Vagina (tissue), 2 donors: ENCODE data around the gene UPK1B.

Experiments
- CTCF ChIP-seq, 3 experiments: fragments of 450-650 bp in 2 of 3; fragments of 200-600 bp in 1 of 3; sonication (generic) in 1 of 3; IDR thresholded peaks; one replicate each; pipeline ENCODE4 v1.5.1; 2017 to 2019; ENCODE audit warnings: antibody characterized with exemption in 3 of 3, mild to moderate bottlenecking in 2 of 3, moderate library complexity in 2 of 3
- POLR2A ChIP-seq, 2 donors: fragments of 450-650 bp; IDR thresholded peaks; one replicate each; pipeline ENCODE4 v1.6.1; 2017; ENCODE audit warnings: antibody characterized with exemption in 2 of 2, mild to moderate bottlenecking in 2 of 2, moderate library complexity in 2 of 2
- POLR2AphosphoS5 ChIP-seq, 2 donors: sonication (generic); formaldehyde crosslinking; IDR thresholded peaks; one replicate each; pipeline ENCODE4 v1.9.0; 2017; ENCODE audit warnings: antibody characterized with exemption in 2 of 2, mild to moderate bottlenecking in 2 of 2, low read depth in 1 of 2; ENCODE audit not compliant: insufficient read depth in 1 of 2

DNA sequence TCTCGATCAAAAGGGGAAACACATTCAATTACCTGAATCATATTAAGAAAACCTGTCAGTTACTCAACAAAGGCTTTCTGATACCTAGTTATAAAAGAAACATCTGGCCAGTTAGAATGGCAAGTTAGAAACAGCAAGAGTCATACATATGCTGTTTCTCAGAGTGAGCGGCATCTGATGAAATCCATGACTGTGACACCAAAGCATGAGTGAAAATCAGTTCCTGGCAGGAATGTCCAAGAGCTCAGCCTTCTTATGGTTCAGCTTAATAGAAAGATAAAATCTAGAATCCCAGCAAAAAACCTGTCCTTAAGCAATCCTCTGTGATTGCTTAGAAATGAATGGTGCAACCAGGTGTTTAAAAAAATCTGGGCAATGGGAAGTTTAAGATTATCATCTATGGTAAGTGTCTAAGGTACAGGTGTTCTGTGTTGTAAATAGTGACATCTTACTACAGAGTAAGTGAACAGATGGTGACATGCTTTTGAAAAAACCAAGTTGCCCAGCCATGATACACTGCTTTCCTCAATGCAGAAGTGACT is 48.5 kb downstream of the UPK1B start:
- TF ChIP-seq POLR2A (IDR thresholded peaks at IDR 0.05): no peak
- TF ChIP-seq CTCF (IDR thresholded peaks at IDR 0.05): no peak
- TF ChIP-seq POLR2AphosphoS5 (IDR thresholded peaks at IDR 0.05; ENCODE audit: insufficient read depth in 1 of 2, low read depth in 1 of 2): no peak
